ENCODE data around the gene SLC17A4.

GRCh38 chr6:25749837-25750236 lies 4.7 kb upstream of the SLC17A4 start:
- TF ChIP-seq POLR2A (IDR thresholded peaks at IDR 0.05) (no peak), CTCF (IDR thresholded peaks at IDR 0.05) (no peak)
